HG03432 (cell line): ENCODE results near the gene NT5DC1.

ENCODE experiments used
- ATAC-seq: cut with Tn5 transposase; IDR thresholded peaks from one replicate; pipeline ENCODE4 v1.9.1; 2021; ENCODE audit warnings: mild to moderate bottlenecking, moderate library complexity; ENCODE audit not compliant: unreplicated experiment

NT5DC1 gene

GRCh38 chr6:116100419-116101301, at the start of gene NT5DC1:
Gene NT5DC1 (plus strand): TSS chr6:116100853. CDS start chr6:116100931, 78 bp downstream.
- ATAC-seq: peak; percentile 90

DNA sequence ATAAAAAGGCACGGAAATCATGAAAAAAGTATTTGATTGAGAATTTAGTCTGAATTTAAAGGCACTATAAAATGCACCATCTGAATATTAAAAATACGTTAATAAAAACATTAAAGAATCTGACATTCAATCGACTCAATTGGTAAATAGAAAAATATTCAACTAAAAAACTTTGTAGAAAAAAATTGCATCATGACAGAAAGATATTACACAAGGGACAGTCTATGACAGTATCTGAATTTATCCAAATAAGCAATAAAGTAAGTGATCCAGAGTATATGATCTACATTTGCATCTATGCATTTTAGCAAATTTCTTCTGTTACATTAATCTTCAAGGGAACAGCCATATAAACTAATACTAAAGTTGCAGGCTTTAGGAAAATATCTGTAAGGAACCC, 49.4 kb upstream of the NT5DC1 start:
- no peak for ATAC-seq

DNA sequence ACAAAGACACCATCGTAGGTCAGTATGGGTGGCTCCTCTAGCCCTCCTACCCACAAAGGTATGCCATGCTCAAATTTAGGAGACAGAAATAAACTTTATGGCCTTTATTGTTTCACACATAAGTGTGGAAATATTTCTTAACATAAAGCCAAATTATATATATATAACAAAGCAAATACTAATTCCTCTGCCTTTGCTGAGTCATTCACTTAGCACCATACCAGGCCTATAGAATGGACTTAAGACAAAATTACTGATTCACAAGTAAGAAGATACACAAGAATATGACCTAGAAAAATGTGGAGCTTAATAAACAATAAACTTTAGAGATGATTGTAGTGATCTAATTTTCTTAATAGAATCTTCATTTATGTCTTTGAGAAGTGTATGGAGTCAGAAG, 45.1 kb upstream of the NT5DC1 start:
- ATAC-seq: no peak

DNA sequence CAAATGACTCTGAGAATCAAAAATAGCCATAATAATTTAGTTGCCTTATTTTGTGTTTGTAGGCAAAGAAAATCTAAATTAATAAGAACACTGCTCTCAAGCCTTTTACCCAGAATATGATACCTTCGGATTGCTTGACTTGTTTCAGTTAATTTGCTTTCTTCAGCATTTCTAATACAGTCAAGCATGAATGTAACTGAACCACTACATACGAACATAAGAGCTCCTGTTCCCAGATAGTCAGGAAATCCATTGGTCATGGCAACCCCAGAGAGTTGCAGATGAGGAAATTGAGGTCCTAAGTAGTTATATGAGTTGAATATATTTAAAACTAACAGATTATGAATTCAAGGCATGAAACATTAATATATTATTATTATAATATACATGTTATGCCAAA, 42.9 kb upstream of the NT5DC1 start:
- ATAC-seq: no peak

DNA sequence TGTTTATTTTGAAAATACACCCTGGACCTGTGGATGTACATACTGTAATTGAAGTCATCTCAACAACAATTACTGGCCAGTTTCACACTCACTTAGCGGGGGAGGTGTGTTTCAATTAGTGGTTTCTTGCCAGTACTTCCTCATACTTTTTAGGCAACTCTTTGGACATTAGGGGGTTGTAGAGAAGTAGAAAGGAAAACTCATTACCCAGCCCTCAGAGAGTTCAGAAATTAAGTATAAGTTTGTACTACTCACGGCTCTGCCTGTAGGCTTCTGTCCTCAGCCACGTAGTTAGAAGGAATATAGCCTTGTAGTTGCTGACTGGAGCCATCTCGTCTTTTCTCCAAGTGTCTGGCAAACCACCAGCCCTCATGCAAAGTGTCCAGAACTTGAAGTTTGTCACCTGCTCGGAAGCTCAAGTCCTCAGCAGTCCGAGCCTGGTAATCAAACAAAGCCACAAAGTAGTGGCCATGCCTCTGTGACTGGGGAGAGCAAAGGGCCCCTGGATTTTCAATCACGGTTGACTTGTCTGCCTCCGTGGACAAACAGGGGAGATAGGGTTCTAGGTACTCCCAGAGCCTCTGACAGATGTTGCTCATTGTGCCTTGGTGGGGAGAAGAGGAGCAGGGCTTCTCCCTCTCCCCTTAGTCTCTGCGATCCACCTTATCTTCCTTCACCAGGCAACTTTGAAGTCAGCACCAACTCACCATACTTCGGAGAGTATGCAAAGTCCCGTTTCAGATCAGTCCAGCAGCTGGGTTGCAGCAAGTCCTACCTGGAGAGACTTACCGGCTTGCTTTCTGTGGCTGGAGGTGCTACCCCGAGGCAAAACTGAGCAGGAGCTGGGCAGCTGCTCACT, 40.7 kb upstream of the NT5DC1 start:
- ATAC-seq: peak; percentile 88

DNA sequence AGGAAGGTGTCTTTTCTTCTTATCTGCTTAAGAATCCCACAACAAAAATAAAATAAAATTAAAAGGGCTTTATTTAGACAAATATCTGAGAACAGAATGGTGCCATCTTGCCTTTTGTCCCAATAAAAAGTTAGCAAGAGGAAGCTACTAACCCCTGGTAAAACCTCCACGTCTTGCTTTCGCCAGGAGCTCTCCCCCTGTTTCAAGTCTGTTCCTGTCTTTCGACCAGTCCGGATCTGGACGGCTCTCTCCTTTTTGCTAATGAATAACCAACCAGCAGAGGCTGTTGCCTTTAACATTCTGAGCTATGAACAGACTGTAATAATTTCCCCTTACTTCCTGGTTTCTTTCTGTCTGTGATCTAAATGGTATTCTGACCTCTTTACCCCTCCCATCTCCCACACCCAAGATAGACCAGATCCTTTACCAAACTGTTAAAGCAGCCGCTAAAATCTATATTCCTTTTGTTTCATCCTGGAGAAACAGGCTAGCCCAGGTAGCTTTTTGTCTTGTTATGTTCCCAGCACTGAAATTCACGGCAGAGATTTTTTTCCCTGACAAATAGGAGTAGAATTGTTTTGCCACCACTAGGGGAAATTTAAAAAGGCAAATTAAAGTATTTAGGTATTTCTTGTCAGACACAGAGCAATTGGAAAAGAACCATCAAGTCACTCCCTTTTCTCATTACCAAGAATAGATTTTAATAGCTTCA, 39.9 kb upstream of the NT5DC1 start, which contains the start of gene FRK:
Gene FRK (minus strand): TSS at position 320 of the 712 bp plus-strand sequence. CDS start 580 bp downstream, outside the sequence.
- ATAC-seq: peak; percentile 23

- no peak for ATAC-seq
Measured at GRCh38 chr6:116062496-116062895, 38.2 kb upstream of the NT5DC1 start.

DNA sequence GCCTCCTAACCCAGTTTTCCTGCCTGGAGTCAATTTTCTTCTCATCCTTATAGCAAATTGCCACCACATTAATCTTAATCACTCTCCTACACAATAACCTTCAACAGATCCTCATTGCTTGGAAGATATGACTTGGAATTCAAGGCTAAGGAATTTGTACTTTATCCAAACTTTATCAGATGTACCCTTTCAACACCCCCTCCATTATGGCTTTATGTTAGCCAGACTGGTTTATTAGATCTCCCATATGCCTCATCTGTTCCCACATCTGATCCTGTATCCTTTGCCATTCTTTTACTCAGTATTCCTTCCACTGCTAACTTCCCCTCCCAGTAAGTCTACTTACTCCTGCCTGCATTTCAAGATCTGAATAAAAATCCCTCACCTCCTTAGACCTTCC, 36.0 kb upstream of the NT5DC1 start:
- no peak for ATAC-seq

DNA sequence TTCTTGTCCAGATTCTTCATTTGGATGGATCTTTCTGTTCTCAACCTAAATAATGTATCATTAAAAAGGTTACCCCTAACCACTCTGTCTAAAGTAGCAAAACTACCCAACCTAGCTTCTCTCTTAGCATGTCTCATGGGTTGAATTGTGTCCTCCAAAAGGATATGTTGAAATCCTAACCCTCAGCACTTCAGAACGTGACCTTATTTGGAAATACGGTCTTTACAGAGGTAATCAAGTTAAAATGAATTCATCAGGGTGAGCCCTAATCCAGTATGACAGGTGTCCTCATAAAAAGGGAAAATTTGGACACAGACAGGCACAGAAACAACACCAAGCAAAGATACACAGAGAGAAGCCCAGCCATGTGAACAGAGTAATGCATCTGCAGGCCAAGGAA, 33.9 kb upstream of the NT5DC1 start:
- no peak for ATAC-seq

DNA sequence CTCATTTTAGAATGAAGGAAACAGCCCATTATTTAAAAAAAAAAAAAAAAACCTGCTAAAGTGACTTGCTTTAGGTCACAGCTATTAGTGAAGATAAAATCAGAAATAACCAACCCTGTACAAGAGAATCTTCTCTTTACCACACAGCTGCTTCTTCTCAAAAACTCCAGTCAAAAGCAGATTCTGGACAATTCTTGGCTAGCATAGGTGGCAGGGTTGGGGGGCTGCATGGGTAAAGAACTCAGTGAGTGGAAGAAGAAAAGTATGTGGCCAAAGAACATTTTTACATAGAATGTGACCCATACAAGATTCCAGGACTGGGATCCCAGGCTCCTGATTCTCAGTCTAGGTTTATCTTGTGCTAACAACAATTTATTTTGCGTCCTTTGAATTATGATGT, 30.6 kb upstream of the NT5DC1 start:
- no peak for ATAC-seq

DNA sequence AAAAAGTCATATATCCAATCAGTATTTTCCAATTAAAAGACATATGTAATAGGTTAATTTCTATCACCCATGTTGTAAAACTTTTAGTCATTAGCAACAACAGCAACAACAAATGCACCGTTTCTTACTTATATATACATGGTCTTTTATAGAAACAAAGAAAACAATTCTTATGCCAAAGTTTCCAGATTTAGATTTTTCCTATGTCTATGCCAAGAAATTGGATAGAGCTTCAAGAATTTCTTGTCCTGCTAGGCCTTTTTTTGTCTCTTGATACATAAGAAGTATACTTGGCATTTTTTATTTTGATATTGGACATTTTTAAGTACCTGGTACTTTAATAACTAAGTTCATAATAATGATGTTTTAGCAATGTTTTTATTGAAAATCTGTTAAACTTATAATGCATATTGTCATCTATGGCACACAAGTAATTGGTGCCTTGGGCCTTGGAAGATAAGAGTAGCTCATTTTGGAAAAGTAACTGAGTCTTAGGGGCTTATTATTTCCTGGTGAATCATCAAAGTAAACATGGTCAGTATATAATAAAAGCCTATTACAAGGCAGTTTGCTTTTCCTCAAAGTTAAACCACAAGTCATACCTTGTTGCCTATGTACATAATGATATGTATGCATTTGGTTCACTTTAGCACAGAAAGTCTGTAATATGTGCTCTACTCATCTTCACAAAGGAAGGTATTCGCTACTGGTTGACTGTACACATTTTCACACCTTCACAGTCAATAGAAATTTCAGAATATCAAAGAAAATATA, 29.9 kb upstream of the NT5DC1 start:
- ATAC-seq: no peak

- no peak for ATAC-seq
Measured at GRCh38 chr6:116072368-116072767, 28.3 kb upstream of the NT5DC1 start.

GRCh38 chr6:116073765-116074440, 26.8 kb upstream of the NT5DC1 start:
- ATAC-seq: no peak

GRCh38 chr6:116074732-116075390, 25.8 kb upstream of the NT5DC1 start:
- ATAC-seq: no peak

GRCh38 chr6:116078522-116078921, 22.1 kb upstream of the NT5DC1 start:
- ATAC-seq: no peak

DNA sequence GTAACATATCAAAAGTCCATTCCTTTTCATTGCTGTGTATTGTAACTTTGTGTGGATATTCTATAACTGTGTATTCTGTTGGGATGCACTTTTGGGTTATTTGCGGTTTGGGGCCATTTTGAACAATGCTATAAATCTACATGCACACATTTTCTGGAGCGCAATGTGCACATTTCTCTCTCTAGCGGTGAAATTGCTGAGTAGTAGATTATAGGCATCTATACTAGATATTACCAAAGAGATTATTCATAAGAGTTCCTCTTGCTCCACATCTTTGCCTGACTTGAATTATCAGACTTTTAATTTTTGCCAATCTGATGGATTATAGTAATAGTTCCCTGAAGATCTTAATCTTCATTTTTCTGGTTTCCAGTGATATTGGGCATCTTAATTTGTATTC, 21.7 kb upstream of the NT5DC1 start:
- ATAC-seq: no peak

DNA sequence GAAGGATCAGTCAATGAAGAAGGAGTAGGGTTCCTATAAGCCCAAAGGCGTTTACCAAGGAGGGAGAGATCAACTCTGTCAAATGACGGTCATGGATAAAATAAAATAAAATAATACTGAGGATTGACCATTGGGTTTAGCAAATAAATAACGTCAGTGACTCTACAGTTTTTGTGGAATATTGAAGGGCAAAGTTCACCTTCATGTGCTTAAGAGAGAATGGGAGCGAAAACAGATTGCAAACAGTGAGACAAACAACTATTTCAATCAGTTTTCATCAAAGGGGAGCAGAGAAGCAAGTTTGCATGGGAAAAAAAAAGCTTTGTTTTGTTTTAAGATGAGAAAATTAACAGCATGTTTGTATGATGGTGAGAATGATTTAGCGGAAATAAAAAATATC, 17.6 kb upstream of the NT5DC1 start:
- no peak for ATAC-seq

DNA sequence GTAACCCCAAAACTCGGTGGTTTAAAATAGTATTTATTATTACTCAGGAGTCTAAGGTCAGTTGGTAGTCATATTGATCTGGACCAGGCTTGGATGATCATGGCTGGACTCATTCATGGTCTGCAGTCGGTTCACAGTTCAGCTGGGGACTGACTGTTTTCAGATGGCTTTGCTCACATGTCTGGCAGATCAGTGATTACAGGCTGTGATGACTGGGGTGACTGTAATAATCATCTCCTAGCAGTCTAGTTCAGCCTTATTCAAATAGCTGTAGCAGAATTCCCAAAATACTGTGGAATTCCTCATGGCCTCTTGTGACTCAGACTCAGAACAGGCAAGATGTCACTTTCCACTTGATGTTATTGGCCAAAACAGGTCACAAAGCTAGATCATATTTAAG, 16.4 kb upstream of the NT5DC1 start:
- ATAC-seq: no peak

DNA sequence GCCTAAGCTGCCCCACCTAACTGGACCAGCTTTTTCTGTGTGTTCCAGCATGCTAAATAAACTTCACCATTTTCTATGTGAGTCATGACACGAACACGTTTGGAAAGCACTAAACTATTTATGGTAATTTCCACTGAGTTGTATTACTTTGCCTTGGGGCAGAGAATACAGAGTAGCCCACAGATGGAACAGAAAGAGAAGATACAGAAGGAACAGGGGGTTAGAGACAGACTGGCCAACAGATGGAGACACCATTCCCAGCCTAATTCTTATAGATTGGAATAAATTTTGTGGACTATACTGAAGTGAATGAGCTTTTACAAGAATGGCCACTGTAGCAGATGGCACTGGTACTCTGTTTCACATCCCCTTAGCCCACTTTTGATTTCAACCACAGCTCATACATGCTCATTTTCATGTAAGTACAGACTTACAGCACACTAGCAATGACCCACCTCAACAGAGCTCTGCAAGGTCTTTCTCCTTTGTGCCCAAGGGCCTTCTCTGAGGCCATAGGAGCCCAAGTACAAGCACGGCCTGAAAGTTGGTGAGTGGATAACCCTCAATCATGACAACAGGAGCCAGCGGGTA, 13.1 kb upstream of the NT5DC1 start:
- ATAC-seq: peak; percentile 96
